Keratinocyte (primary cell): ENCODE results near the gene OSBPL8.

Experiments used
- CTCF ChIP-seq, 3 experiments: IDR thresholded peaks in 1 of 3; conservative IDR thresholded peaks in 1 of 3; optimal IDR thresholded peaks in 1 of 3; 2 replicates in 2 of 3; 3 replicates in 1 of 3; pipeline versions ENCODE3 to v1.5.1; 2011; ENCODE audit warnings: low read length in 3 of 3, mild to moderate bottlenecking in 3 of 3, moderate library complexity in 2 of 3, control low read depth in 1 of 3, inconsistent platforms in 1 of 3; ENCODE audit not compliant: insufficient read depth in 2 of 3; ENCODE audit errors: extremely low read depth in 1 of 3
- EZH2 ChIP-seq: IDR thresholded peaks from one replicate; pipeline ENCODE4 v1.6.1; 2012; ENCODE audit warnings: inconsistent platforms, mild to moderate bottlenecking, low read length, moderate library complexity

- TF ChIP-seq CTCF (optimal IDR thresholded peaks at IDR 0.05 in 1 of 3, IDR thresholded peaks at IDR 0.05 in 1 of 3, conservative IDR thresholded peaks at IDR 0.05 in 1 of 3; ENCODE audit: extremely low read depth in 1 of 3, insufficient read depth in 2 of 3, low read length in 3 of 3) (no peak), EZH2 (no peak)
These were observed 26.2 kb downstream of the OSBPL8 start for GRCh38 chr12:76533331-76533730.
